BJ (cell line): Measurements from ENCODE around the gene ATF6. TPM values are rescaled to one million over a fixed set of nuclear protein-coding genes. Genes with fewer than 3 reads are reported as not detected.

Experiments
- CTCF ChIA-PET: fragments of 350-600 bp; formaldehyde crosslinking; extraction: SDS; loops from one replicate; lab custom pipeline; 2021; ENCODE audit warnings: antibody characterized with exemption, inconsistent platforms; lab: Yijun Ruan, JAX
- POLR2A ChIA-PET: fragments of 300-600 bp; sonication (Branson Sonifier 250); formaldehyde crosslinking; extraction: SDS; loops from one replicate; lab custom pipeline; 2021; ENCODE audit warnings: antibody characterized with exemption; lab: Charles Lee
- DNase-seq: peaks from one replicate; pipeline ENCODE4 v3.0.0-alpha.2; 2011; ENCODE audit warnings: low read depth
- H3K27me3 ChIP-seq: 2 replicates; pipeline ENCODE4 v1.6.0; 2011; ENCODE audit warnings: low read length; ENCODE audit not compliant: control insufficient read depth, insufficient read depth
- H3K36me3 ChIP-seq: 2 replicates; pipeline ENCODE4 v1.5.1; 2011; ENCODE audit warnings: low read length; ENCODE audit not compliant: control insufficient read depth, insufficient read depth
- H3K4me3 ChIP-seq: 2 replicates; pipeline ENCODE4 v1.5.1; 2011; ENCODE audit warnings: low read depth, mild to moderate bottlenecking, control low read depth, low read length
- polyA plus RNA-seq: library from polyadenylated mRNA; depleted of rRNA; stranded (reverse); fragments of >200 nt; gene quantifications from 2 replicates; pipeline ENCODE4 v1.2.3, GENCODE V29; 2011
- TF ChIP-seq, protein P1 (sequence below): IDR thresholded peaks from 2 replicates; pipeline ENCODE4 v1.5.1; 2011; ENCODE audit warnings: low read depth, mild to moderate bottlenecking, control low read depth, inconsistent platforms, low read length, moderate library complexity; ENCODE audit not compliant: insufficient read depth

Gene ATF6
- polyA plus RNA-seq, 1 experiment = 22.2 TPM

DNA sequence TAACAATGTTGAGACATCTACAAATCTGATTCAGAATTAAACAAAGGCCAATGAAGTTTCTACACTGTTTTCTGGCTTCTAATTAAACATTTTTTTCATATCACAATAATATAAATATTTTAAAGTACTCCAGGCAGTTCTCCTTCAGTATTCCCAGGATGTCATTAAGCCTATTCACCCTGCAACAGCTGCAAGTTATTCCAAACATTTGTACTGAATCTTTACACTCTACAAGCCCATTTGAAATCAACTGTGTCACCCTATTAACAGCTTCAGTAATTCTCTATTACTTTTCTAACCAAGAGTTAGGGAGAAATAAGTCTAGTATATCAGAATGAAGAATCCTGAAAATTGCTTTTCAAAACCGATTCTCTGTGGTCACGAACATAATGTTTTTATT lies 133.0 kb downstream of the ATF6 start:
- ChIA-PET CTCF (interaction anchor here (1.9 kb wide), 1 partner anchor 8 kb away, joined by 5 read pairs; no protein-coding TSS in a partner anchor), POLR2A (no interaction called here)
- DNase-seq = no peak
- TF ChIP-seq, protein P1, sequence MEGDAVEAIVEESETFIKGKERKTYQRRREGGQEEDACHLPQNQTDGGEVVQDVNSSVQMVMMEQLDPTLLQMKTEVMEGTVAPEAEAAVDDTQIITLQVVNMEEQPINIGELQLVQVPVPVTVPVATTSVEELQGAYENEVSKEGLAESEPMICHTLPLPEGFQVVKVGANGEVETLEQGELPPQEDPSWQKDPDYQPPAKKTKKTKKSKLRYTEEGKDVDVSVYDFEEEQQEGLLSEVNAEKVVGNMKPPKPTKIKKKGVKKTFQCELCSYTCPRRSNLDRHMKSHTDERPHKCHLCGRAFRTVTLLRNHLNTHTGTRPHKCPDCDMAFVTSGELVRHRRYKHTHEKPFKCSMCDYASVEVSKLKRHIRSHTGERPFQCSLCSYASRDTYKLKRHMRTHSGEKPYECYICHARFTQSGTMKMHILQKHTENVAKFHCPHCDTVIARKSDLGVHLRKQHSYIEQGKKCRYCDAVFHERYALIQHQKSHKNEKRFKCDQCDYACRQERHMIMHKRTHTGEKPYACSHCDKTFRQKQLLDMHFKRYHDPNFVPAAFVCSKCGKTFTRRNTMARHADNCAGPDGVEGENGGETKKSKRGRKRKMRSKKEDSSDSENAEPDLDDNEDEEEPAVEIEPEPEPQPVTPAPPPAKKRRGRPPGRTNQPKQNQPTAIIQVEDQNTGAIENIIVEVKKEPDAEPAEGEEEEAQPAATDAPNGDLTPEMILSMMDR = no peak
- Histone ChIP-seq H3K27me3 (no peaks in the 10 kb centered on the region), H3K36me3 (no peaks in the 10 kb centered on the region), H3K4me3 (no peak overlapping the region)

DNA sequence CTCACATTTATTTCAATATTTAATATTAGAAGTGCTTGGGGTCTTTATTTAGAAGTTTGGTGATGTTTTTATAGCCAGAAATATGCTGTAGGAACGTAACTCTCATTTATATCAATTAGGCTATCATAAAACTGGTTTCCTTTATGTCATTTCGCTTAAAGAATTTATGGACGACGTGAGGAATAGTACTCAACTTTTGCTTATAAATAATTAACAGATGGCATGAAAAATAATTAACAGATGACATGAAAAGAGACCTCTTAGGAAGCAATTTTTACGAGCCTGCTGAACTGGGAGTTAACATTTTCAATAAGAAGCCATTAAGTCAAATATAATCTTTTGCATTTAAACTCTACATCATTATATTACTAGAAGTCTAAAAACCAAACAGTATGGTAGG lies 134.0 kb downstream of the ATF6 start:
- DNase-seq = no peak
- no peak overlapping the region for H3K4me3 ChIP-seq
- no peaks in the 10 kb centered on the region for H3K27me3 ChIP-seq
- ChIA-PET CTCF (interaction anchor here (1.9 kb wide), 1 partner anchor 9 kb away, joined by 5 read pairs; no protein-coding TSS in a partner anchor), POLR2A (no interaction called here)
- TF ChIP-seq, protein P1 = no peak
- H3K36me3 ChIP-seq = no peaks in the 10 kb centered on the region

DNA sequence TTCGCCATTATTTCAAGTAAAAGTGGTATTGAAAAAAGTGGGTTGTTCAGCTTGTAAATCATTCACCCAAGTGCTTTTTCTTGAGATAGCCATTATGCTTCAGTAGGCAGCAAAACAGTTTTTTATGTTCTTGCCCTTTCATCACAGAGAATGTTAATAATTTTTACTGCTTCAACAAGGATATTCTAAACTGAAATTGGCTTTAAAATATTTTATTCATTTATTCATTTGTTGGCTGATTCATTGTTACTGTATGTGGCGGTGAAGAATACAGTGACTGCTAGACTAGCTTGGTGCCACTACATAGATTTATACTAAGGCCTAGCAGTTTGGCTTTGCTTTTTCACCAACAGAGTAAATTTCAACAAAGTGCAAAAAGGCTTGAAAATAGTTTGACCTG lies 136.1 kb downstream of the ATF6 start:
- ChIA-PET POLR2A (no interaction called here), CTCF (interaction anchor here (1.2 kb wide), 1 partner anchor 136 kb away, joined by 3 read pairs; no protein-coding TSS in a partner anchor)
- TF ChIP-seq, protein P1 = no peak
- H3K27me3 ChIP-seq = no peaks in the 10 kb centered on the region
- H3K36me3 ChIP-seq = no peaks in the 10 kb centered on the region
- no peak for DNase-seq
- no peak overlapping the region for H3K4me3 ChIP-seq

DNA sequence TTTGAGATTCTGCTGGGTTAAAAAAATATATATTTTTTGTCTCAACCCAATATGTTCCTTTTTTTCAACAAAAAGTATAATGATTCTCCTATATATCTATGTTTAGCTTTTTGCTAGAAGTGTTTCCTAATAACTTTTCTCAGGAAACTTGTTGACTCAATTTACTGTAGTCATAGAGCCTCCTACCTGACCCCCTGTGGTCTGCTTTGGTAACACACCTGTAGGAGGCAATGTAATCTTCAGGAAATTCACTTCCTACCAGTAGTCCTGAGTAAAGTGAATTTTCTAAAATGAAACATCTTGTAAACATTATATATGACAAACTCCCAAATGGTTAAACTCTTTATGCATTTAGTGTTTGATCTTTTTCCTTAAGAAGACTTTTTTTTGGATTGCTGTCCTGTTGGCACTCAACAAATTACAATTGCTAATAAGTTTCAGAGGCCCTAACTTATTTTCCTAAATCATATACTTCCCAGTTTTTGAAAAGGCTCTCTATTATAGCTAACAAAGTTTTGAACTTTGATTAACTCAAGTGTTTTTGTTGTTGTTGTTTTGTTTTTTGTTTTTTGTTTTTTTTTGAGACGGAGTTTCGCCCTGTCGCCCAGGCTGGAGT lies 139.3 kb downstream of the ATF6 start:
- Histone ChIP-seq H3K27me3 (no peaks in the 10 kb centered on the region), H3K4me3 (no peak overlapping the region), H3K36me3 (no peaks in the 10 kb centered on the region)
- ChIA-PET CTCF (interaction anchor here (1.4 to 1.5 kb wide), 2 partner anchors 99 to 119 kb away, joined by 3 to 4 read pairs; partner anchors contain the start of gene OLFML2B), POLR2A (no interaction called here)
- no peak for DNase-seq
- TF ChIP-seq, protein P1 = peak; percentile 37

DNA sequence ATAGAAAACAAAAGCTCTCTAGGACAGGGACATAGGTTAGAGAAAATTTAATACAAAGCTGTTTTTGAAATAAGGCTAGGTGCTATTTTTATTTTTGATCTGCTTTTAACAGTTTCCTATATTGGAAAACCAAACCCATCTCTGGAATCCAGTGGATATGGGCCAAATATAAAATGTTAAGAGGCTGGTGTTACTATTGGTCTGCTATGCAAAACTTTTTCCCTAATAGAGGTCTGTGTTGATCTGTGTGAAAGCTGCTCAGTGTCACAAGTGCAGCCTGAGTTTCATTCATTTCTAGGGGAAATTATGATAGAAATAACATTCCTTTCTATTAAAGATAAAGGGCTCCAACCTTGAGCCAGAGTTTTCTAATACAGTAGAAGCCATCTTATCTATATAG lies 141.1 kb downstream of the ATF6 start:
- TF ChIP-seq, protein P1 = no peak
- Histone ChIP-seq H3K36me3 (no peaks in the 10 kb centered on the region), H3K27me3 (no peaks in the 10 kb centered on the region), H3K4me3 (no peak overlapping the region)
- no peak for DNase-seq
- ChIA-PET POLR2A (no interaction called here), CTCF (interaction anchor here (1.1 kb wide), 1 partner anchor 117 kb away, joined by 3 read pairs; no protein-coding TSS in a partner anchor)
